AG08396 (cell line): Measurements from ENCODE around the gene TIGD3.

Experiments used
- DNase-seq: peaks from one replicate; pipeline ENCODE4 v3.0.0; 2012; ENCODE audit warnings: low spot score, mixed read lengths

The TIGD3 gene, protein sequence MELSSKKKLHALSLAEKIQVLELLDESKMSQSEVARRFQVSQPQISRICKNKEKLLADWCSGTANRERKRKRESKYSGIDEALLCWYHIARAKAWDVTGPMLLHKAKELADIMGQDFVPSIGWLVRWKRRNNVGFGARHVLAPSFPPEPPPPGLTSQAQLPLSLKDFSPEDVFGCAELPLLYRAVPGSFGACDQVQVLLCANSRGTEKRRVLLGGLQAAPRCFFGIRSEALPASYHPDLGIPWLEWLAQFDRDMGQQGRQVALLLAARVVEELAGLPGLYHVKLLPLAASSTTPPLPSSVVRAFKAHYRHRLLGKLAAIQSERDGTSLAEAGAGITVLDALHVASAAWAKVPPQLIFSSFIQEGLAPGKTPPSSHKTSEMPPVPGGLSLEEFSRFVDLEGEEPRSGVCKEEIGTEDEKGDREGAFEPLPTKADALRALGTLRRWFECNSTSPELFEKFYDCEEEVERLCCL

DNA sequence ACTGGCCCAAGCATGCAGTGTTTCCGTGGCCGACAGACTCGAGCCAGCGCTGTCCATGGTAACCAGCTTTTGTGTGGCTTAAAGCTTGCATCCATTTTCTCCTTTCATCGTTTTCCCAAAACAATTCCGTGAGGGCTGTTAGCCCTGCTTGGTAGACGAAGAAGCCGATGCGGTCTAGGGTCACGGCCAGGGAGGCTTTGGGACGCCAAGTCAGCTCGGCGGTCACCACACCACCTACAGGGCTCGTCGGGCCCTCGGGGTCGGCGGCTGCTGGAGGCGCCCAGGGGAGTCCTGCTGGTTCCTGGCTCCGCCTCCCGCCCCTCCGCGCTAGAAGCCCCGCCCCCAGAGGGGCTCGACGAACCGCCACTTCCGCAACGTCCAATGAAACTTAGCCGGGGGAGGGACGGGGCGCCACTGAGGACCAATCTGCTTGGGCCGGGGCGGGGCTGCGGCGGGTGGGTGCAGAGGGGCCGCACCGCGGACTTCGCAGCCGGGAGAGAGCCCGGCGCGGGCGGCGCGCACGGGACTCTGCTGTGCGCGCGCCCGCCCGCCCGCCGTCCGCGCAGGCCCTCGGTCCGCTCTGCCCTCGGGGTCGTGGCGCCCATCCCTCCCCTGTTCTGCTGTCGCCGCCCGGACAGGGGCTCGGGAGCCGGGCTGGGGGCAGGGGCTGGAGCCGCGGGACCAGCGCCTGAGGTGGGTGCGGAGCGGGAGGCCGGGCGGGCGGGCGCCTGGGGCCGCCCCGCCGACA is at the start of gene TIGD3:
Gene TIGD3 (plus strand): TSS at position 487 of the 748 bp plus-strand sequence. CDS start 1,058 bp downstream, outside the sequence.
- DNase-seq: peak; percentile 99

DNA sequence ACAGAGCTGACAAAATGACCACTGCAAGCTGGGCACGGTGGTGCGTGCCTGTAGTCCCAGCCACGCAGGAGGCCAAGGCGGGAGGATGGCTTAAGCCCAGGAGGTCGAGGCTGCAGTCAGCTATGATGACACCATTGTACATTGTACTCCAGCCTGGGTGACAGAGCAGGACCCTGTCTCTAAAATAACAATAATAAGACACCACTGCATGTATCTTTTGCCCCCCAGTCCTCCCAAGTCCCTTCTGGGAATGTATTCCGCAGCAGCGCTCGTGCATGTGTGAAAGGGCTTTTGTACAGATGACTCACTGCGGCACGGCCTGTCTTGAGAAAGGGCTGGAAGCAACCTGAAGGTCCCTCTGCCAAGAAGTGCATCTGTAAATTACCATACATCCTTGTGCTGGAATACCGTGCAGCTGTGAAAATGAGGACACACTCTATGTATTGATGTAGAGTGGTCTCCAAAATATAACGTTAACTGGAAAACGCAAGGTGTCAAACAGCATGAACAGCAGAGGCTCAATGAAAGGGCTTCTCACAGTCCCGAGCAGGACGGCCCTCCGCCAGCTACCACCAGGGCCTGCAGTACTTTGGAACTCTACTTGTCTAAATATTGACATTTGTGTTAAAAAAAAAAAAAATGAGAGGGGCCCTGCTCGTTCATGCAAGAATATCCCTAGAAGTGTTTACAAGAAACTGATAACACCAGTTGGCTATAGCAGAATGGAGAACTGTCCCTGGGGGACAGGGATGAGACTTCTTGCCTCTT is 48.9 kb upstream of the TIGD3 start:
- DNase-seq: peak; percentile 45

DNA sequence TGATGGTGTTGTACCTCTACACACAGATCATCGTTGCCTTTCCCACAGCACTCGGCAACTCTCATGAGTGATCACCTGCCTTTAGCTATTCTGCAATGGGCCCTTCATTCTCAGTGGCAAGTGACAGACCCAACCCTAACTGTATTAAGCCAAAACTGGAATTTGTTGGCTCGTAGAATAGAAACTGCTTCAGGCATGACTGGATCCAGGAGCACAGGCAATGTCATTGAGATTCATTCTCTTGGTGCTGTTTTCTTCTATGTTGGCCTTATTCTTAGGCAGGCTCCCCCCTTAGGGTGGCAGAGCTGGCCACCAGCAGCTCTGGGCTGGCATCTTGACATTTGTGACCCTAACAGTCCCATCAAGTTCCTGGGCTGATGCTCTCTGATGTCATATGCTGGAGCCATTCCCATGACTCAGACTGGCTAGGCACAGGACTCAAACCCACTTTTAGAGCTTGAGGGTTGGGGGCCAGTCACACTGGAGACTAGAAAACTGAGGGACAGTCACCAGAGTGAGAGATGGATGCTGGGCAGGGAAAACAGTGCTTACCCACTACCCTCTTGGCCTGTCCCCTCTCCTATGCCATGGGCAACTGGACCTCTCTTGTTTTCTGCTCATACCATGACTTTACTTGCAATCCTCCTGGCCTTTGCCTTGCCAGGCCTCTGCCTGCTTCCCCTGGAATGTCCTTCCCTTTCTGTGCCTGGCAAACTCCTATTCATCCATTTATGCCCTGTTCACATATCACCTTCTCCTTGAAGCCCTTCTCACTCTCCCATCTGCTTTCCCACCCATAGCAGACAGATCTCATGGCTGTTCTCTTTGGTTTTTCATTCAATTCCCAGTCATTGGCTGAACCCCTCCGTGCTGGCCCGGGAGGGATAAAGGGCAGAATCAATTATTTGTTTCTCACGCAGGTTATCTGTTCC is 47.0 kb upstream of the TIGD3 start:
- no peak for DNase-seq

DNA sequence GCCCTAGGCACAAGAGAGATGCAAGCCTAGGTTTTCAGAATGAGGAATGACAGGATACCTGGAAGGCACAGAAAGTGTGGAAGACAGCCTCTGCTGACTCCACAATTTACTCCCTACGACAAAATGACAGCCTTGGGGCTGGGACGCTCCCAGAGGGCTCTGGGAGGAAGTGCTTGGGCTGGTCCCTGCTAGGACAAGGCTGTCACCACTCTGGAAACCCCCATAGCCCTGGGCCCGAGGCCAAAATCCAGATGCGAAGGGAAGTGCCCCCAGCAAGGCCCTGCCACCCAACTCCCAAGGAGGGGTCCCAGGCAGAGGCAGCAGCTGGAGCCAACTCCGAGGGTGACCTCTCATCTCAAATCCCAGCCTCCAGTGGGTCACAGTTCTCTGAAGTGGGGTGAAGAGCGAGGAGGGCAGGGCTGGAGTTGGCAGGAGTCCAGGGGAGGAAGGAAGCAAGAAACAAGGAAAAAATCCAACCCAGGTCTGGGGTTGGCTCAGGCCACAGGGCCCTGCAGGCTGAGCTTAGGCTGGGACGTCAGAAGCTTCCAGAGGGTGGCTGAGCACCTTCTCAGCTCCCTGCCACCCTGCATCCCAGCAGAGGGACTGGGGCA is 46.2 kb upstream of the TIGD3 start:
- no peak for DNase-seq

DNA sequence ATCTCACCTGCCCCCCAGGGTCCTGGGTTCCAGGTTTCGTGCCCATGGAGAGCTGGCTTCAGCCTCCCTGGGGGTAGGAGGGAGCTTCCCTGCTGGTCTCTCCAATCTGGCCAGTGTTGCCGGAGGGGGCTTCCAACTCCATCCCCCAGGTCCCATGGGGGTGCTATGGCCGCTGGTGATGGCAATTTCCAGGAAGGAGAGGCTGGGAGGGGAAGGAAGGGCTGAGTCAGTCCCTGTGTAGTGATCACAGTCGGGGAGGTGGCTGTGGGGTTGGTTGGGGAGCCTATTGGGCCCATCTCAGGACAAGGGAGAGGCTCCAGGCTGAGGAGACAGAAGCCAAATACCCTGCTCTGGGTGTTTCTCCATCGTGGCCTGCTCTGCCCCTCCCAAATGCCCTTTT is 45.5 kb upstream of the TIGD3 start:
- DNase-seq: no peak

DNA sequence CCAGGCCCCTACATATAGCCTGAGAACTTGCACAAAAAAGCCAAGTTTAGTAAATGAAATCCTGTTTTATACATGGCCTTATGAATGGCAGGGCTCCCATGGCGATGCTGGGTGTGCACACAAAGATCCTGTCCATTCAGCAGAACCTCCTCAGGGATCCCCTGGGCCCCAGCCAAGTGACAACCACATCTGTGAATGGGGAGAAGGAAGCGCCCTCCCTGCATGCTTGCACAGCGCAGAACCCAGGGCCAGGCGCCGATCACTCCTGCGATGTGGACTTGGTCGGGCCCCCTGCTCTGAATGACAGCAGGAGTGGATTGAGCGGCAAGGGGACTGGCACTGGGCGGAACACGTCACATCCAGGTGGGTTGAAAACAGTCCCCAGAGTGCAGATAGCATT is 44.3 kb upstream of the TIGD3 start:
- no peak for DNase-seq

DNA sequence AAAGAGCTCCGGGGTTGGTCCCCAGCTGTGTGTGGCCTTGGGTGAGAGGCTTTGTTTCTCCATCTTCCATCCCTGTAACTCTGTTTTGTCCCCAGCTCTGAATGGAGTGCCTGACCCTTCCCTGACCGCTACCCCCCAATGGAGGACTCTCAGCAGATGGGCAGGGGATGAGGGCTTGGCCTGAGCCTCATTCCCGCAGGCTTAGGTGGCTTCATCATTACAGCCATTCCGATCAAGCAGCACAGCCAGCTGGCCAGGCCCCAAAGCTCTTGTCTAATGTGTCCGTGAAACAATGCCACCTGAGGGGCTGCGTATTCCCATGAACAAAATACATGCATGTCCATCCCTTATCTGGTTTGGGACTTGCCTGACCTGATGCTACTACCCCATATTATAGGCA is 43.8 kb upstream of the TIGD3 start:
- no peak for DNase-seq

DNA sequence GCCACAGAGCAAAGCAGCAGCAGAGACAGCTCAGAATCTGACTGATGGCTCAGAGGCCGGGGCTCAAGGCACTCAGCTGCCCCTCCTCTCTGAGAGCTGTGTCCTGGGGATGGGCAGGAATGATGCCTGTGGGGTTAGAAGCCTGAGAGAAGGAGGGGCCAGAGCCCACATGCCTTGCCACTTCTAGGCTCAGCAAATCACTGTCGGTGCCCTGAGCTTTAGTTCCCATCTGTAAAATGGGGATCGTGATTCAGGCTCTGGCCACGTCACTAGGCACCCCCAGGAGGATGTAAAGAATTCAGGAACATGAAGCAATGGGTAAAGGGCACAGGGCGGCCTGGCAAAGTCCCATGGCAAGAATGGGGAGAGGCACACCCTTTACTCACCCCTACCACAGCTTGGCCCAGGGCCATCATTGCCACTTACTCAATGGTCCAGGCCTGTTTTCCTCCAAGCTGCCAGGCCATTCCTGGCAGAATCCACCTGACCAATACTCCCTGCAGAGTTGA is 43.3 kb upstream of the TIGD3 start:
- DNase-seq: no peak

DNA sequence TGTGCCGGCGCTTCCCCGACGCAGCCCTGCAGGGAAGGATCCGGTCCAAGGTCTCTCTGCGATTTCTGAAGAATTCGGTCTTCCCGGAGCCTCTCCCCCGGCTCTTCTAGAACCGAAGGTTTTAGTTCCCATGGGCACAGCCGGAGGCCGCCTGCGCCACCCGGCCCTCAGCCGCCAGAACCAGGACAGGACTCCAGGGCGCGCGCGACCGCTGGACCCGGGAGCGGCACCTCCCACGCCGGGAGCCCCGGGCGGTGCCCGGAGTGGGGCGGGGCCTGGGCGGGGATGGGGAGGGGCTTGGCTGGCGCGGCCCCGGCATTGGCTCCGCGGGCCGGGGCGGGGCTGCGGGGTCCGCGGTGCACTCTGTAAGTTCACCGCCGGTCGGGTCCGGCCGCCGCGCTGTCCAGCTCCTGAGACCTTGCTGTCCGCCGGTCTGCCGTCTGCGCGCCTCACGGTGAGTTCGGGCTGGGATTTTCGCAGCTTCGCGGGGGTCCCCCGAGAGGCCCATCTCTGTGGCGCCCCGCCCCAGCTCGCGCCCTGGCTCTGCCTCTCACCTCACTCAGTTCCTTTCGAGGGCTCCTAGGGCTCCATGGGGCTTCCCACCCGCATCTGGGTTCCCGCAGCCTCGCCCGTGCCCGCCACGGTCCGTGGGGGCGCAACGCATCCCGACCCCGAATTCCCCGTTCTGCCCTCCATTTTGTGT is 39.9 kb upstream of the TIGD3 start, which contains the start of gene CDC42EP2:
Gene CDC42EP2 (plus strand): TSS at position 366 of the 703 bp plus-strand sequence. CDS start 6,033 bp downstream, outside the sequence.
- DNase-seq: peak; percentile 94

DNA sequence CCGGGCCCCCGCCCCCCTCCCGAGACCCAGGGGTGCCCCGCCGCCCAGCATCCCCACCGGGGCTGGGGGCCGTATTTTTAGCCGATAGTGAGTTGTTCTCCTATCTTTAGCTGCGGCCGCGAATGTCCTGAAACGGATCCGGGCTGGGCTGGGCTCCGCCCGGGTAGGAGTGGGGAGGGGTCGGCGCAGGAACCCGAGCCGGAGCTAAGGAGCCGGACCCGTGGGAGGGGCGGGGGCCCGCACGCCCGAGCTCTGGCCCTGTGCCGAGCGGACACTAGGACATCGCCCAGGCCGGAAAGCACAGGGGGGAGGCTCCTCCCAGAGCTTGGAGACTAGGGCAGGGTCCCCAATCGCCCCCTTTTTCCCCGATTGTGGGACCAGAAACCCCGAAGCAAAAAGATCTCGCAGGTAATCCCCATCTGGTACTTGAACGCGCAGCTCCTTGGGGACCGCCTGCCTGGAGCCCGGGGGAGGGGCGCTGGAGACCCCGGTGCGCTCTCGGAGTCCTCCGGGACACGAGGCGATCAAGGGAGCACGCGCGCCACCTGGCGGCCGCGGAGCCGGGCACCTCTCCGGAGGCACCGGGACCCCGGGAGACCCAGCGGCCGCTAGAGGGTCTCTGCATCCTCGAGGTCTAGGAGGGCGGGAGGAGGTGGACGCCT is 39.2 kb upstream of the TIGD3 start:
- DNase-seq: peak; percentile 78

DNA sequence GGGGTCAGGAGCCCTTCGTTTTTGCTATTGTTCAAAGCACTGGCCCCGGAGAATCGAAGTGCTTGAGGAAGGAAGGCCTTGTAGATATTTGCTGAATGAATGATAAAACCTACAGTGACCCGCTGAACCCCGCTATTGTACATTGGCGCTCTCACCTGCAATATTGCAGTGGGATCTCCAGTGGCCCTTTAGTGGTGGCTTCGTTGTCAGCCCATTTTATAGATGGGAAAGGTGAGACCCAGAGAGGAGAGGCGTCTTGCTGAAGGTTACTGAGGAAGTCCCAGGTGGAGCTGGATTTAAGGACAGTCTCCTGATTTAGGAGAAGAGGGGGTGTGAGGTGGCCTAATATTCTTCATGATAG is 38.7 kb upstream of the TIGD3 start:
- DNase-seq: no peak

DNA sequence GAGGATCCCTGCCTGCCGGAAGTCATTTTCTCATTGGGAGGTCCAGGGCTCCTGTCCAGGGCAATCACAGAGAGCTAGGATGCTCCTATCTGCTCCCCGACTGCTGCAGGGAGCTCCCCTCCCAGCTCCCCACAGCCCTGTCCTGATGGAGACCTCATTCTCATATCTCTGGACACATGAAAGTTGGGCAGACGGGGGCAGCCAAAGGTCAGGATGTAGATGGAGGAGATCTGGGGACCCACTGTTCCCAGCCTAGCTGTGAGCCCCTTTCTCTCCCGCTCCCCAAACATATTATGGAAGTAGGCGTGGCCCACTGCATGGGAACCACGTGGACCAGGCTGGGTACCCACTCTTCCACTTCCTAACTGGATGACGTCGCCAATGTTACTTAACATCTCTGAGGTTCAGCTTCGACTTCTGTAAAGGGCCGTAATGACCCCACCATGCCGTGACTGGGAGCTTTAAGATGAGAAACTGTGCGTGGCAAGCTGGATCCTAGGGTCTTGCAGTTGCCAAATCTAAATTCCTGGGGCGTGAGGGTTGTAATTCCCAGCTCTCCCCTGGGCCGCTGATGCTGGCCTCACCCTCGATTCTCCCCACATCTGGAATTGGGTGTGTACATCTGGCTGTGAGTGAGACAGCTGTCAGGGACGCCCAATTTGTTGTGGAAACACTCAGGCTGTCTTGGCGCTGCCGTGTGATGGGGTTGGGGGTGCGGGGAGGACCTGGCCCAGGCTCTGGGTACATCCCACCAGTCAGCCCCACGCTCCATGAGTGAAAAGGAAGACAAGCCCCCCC is 38.1 kb upstream of the TIGD3 start:
- peak; percentile 86 for DNase-seq

DNA sequence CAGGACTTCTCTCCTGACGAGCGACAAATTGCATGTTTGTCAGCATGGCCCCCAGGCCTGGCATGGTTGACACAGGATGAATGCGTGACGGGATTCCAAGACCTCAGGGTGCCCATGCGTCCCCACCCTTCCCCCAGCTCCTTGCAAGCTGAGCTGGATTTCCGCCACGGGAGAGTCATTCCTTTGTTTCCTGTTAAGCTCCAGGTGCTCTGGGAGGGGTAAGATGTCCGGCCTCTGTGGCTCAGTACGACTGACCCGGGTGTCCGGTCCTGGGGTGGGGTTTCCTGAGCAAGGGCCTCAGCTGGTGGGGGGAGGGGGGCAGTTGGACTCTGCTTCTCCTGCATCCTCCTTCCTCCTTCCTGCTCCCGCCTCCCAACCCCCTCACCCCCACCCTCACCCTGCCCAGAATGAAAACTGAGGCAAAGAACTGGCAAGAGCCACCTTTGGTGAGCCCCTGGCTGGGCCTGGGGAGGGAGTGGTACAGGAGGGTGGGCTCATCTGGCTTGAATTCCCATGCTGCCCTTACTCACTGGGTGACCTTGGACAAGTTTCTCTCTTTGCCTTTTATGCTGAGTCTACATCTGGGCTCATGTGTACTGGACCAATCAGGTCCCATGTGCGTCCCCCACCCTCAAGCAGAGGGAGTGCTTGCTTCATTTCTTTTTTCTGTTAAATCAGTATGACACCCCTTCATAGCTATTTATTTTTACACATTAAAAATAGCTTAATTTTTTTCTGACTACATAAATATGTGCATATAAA is 37.3 kb upstream of the TIGD3 start:
- peak; percentile 57 for DNase-seq

DNA sequence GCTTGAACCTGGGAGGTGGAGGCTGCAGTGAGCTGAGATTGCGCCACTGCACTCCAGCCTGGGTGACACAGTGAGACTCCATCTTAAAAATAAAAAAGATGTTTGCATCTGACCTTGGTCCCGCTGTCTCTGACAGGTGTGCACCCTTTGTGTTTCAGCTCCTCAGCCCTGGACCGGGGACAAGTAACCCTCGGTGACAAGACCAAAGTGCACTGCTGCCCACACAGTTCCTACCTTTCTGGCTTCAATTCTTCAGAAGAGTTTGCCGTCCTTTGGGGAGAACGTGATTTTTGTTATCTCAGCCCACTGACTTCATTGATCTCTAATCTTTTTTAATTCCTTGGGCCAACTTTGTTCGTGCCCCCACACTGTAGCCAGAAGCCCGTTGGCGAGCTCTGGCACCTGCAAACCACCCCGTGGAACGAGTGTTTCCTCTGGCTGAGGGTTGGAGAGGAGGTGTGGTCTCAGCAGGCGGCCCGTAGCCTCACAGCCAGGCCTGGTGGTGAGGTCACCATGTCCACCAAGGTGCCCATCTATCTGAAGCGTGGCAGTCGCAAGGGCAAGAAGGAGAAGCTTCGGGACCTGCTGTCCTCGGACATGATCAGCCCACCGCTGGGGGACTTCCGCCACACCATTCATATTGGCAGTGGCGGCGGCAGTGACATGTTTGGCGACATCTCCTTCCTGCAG is 34.0 kb upstream of the TIGD3 start:
- no peak for DNase-seq

DNA sequence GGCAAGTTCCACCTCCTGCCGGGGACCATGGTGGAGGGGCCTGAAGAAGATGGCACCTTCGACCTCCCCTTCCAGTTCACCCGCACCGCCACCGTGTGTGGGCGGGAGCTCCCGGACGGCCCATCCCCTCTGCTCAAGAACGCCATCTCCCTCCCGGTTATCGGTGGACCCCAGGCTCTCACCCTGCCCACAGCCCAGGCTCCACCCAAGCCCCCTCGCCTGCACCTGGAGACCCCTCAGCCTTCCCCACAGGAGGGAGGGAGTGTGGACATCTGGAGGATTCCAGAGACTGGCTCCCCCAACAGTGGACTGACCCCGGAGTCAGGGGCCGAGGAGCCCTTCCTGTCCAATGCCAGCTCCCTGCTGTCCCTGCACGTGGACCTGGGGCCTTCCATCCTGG is 33.5 kb upstream of the TIGD3 start:
- DNase-seq: no peak

DNA sequence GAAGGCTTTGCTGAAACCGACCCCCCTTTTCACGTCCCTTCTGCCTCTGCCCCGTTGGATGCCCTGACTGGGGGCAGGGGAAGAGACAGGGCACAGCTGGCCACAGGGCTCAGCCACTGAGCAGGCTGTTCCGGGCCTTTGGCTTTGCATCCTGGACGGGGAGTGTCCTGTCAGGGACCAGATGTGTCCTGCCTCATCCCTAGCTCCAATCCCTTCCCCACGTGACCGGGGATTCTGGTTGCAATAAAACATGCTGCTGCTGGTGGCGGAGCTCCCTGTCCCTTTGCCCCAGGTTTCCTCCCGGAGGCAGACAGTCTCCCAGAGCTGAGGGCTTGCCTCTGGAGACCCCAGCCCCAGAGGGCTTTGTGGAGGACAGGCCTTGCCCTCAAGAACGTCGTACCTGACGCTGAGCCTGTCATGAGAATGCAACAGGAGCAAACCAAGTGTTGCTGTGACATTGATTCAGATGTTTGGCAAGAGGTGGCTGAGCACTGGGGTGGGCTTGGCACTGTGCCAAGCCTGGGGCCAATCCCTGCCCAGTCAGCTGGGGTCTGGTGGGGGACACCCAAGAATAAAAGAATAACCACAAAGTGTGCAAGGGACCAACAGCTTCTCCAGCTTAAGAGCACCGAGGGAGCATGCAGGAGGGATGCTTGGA is 32.6 kb upstream of the TIGD3 start:
- no peak for DNase-seq

DNA sequence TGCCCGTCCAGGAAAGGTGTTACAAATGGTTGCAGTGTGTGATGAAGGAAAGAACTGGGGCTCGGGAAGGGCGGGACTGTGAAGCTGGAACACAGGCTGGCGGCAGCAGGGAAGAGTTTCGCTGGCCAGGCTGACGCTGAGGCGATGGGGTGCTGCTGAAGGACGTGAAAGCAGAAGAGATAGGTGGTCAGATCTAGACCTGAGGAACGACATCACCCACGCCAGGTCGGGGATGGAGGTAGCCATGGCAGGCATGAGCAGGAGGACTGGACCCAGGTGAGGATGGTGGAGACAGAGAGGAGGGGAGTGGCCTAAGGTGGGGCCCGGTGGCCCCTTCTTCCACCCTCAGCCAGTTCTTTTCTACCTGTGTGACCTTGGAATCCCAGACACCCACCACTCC is 30.7 kb upstream of the TIGD3 start:
- no peak for DNase-seq
